Lung (tissue), 12 donors: Measurements from ENCODE around the gene STX1B. TPM values are rescaled to one million over a fixed set of nuclear protein-coding genes. Genes with fewer than 3 reads are reported as not detected.

Source experiments
- ATAC-seq: fragments of 200-7000 bp; cut with Tn5 transposase; one replicate; pipeline ENCODE4 v1.9.1; 2020; ENCODE audit warnings: moderate number of reproducible peaks; ENCODE audit not compliant: insufficient read depth, low FRiP score
- DNase-seq, 3 donors: peaks; one replicate each; pipeline ENCODE4 v3.0.0-alpha.2; 2013 to 2017
- H3K27ac ChIP-seq, 2 donors: one replicate each; pipeline ENCODE4 v1.5.1; 2013; ENCODE audit warnings: mild to moderate bottlenecking in 2 of 2, moderate library complexity in 2 of 2, control low read depth in 1 of 2, inconsistent platforms in 1 of 2, low read depth in 1 of 2, low read length in 1 of 2
- H3K27me3 ChIP-seq, 3 donors: one replicate each; pipeline ENCODE4 v1.5.1; 2013; ENCODE audit warnings: low read length in 2 of 3; ENCODE audit not compliant: control insufficient read depth in 3 of 3, insufficient read depth in 3 of 3
- H3K36me3 ChIP-seq, 4 donors: one replicate each; pipeline ENCODE4 v1.5.1; 2013; ENCODE audit warnings: low read length in 4 of 4, mild to moderate bottlenecking in 1 of 4, moderate library complexity in 1 of 4; ENCODE audit not compliant: control insufficient read depth in 4 of 4, insufficient read depth in 4 of 4
- H3K4me1 ChIP-seq, 5 donors: one replicate each; pipeline ENCODE4 v1.5.1; 2013; ENCODE audit warnings: low read length in 5 of 5, mild to moderate bottlenecking in 2 of 5, moderate library complexity in 1 of 5; ENCODE audit not compliant: control insufficient read depth in 5 of 5, insufficient read depth in 5 of 5
- H3K4me3 ChIP-seq: one replicate; pipeline ENCODE4 v1.5.1; 2013; ENCODE audit warnings: mild to moderate bottlenecking, control low read depth, moderate library complexity
- H3K9ac ChIP-seq, 2 donors: one replicate each; pipeline ENCODE4 v1.5.1; 2013; ENCODE audit warnings: low read length in 2 of 2, control low read depth in 1 of 2; ENCODE audit not compliant: insufficient read depth in 1 of 2
- H3K9me3 ChIP-seq, 4 donors: one replicate each; pipeline ENCODE4 v1.5.1; 2013; ENCODE audit warnings: low read length in 3 of 4, mild to moderate bottlenecking in 1 of 4, moderate library complexity in 1 of 4; ENCODE audit not compliant: control insufficient read depth in 4 of 4, insufficient read depth in 3 of 4
- WGBS, 2 donors: extraction: QIAGEN DNeasy Blood & Tissue Kit; methylation state at CpG; one replicate each; pipeline ENCODE4 v1.1.7; 2013; 5-methylcytosine and 5-hydroxymethylcytosine counted together
- polyA plus RNA-seq, 2 donors: library from polyadenylated mRNA; stranded (reverse); fragments of 200-250 nt; gene quantifications; one replicate each; pipeline ENCODE4 v1.2.1, GENCODE V29; 2013
- total RNA-seq, 2 donors: library from RNA; depleted of rRNA in 1 of 2; stranded (reverse); fragments of >200 nt in 1 of 2; gene quantifications; one replicate each; pipeline ENCODE4 v1.2.1, GENCODE V29; 2014 to 2021
- TF ChIP-seq, protein P1 (sequence below): IDR thresholded peaks from 2 replicates; pipeline ENCODE4 v1.5.1; 2012; ENCODE audit warnings: mild to moderate bottlenecking; ENCODE audit errors: control extremely low read depth, extremely low read depth
- donor health status: control.
- donor health status: control.
- donor health status: Bipolar disorder and iron deficiency.
- donor health status: healthy.
- donor health status: DM: yes; HTN: yes; CAD: no.

STX1B gene
- total and polyA plus RNA-seq, 4 donors: 0.17 to 0.64 (median 0.41) TPM

DNA sequence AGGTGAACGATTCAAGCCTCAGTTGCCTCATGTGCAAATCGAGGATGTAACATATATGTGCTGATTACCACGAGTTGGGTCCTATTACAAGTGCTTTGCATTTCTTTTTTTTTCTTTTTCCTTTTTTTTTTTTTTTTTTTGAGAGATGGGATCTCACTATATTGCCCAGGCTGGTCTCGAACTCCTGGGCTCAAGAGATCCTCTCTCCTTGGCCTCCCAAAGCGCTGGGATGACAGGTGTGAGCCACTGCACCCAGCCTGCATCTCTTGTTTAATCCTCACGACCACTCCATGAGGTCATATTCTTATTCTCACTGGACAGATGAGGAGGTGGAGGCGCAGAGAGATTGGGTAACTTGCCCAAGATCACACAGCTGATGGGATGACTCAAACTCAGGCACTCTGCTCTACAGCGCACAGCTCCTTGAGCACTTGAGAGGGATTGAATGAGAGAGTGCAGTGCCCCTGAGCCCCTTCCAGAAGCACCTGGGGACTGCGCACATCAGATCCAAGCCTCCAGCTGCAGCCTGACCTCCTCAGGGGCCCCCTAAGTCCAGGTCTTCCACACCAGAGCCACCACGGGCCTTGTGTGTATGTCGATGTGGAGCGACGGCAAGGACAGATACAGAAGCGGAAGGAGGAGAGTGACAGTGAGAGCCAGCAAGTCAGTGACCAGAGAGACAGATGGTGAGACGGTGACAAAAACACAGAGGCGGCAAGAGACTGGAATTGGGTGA is 4.9 kb downstream of the STX1B start:
- ATAC-seq (no peak), DNase-seq (no peak)
- H3K27me3 ChIP-seq: peaks cover 0 to 29% (median 5%) of the 10 kb centered on the region in 3 donors
- no peak overlapping the region for H3K9ac ChIP-seq
- no peak overlapping the region for H3K27ac ChIP-seq
- 68 to 70% methylated on average over 16 of the region's 16 CpGs for WGBS, 2 donors
- TF ChIP-seq, protein P1, sequence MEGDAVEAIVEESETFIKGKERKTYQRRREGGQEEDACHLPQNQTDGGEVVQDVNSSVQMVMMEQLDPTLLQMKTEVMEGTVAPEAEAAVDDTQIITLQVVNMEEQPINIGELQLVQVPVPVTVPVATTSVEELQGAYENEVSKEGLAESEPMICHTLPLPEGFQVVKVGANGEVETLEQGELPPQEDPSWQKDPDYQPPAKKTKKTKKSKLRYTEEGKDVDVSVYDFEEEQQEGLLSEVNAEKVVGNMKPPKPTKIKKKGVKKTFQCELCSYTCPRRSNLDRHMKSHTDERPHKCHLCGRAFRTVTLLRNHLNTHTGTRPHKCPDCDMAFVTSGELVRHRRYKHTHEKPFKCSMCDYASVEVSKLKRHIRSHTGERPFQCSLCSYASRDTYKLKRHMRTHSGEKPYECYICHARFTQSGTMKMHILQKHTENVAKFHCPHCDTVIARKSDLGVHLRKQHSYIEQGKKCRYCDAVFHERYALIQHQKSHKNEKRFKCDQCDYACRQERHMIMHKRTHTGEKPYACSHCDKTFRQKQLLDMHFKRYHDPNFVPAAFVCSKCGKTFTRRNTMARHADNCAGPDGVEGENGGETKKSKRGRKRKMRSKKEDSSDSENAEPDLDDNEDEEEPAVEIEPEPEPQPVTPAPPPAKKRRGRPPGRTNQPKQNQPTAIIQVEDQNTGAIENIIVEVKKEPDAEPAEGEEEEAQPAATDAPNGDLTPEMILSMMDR: no peak
- no peaks in the 10 kb centered on the region for H3K9me3 ChIP-seq
- H3K4me3 ChIP-seq: no peak overlapping the region
- H3K36me3 ChIP-seq: no peaks in the 10 kb centered on the region
- H3K4me1 ChIP-seq: no peaks in the 10 kb centered on the region

DNA sequence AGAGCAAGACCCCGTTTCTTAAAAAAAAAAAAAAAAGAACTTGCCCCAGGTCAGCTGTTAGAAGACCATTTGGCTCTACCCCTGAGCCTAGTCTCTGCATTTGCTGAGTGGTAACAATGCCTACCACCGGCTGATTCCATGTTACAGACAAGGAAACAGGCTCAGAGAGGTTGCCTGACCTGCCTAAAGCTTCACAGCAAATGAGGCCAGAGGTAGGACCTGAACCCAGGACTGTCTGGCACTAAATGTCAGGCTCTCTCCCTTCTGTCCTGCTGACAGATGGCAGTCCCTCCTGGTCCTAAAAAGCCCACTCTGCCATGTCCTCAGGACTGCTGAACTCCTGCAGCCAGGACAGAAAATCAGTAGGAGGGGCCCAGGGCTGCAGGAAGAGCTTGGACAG is 5.8 kb downstream of the STX1B start:
- Histone ChIP-seq H3K9me3 (no peaks in the 10 kb centered on the region), H3K9ac (no peak overlapping the region), H3K27me3 (peaks cover 0 to 27% (median 5%) of the 10 kb centered on the region in 3 donors), H3K36me3 (no peaks in the 10 kb centered on the region), H3K4me1 (no peaks in the 10 kb centered on the region), H3K4me3 (no peak overlapping the region), H3K27ac (no peak overlapping the region)
- no peak for ATAC-seq
- TF ChIP-seq, protein P1: no peak
- no peak for DNase-seq
- 64 to 67% methylated on average over 2 of the region's 2 CpGs for WGBS, 2 donors

DNA sequence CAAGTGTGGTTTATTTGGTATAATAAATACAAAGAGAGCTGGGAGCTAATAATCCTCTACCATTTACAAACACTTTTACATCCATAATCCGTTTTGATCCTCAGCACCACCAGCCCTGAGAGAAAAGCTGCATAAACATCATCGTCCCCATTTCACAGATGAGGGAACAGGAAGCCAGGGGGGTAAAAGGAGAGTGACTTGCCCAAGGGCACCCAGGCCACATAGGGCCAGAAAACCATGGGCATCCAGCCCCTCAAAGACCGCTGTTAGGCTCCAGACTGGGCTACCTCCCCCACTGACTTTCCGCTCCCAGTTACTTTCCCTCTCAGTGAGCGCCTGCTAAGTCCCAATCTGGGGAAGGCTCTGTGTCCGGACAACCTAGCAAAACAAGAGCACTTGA is 6.7 kb downstream of the STX1B start:
- Histone ChIP-seq H3K4me1 (no peaks in the 10 kb centered on the region), H3K9me3 (no peaks in the 10 kb centered on the region), H3K27ac (no peak overlapping the region), H3K9ac (no peak overlapping the region), H3K4me3 (no peak overlapping the region), H3K27me3 (peaks cover 0 to 20% (median 5%) of the 10 kb centered on the region in 3 donors), H3K36me3 (no peaks in the 10 kb centered on the region)
- WGBS, 2 donors: 81 to 87% methylated on average over 6 of the region's 6 CpGs
- no peak for DNase-seq
- TF ChIP-seq, protein P1: no peak
- ATAC-seq: no peak
